KMS-11 (cell line): Measurements from ENCODE around the gene SLC35G1.

ENCODE experiments used
- H2AFZ ChIP-seq: fragments of 200-600 bp; sonication (generic); 2 replicates; pipeline ENCODE4 v1.6.1; 2016; ENCODE audit warnings: antibody characterized with exemption, mixed run types, low read depth
- H3K27ac ChIP-seq: fragments of 200-600 bp; sonication (generic); 2 replicates; pipeline ENCODE4 v1.6.1; 2016; ENCODE audit warnings: mild to moderate bottlenecking, mixed run types
- H3K27me3 ChIP-seq: fragments of 200-600 bp; sonication (generic); 2 replicates; pipeline ENCODE4 v1.6.1; 2017; ENCODE audit warnings: mild to moderate bottlenecking, low read depth, mixed run types, moderate library complexity; ENCODE audit not compliant: insufficient read depth
- H3K36me3 ChIP-seq: fragments of 200-600 bp; sonication (generic); 2 replicates; pipeline ENCODE4 v1.6.1; 2017; ENCODE audit warnings: mild to moderate bottlenecking, mixed run types; ENCODE audit not compliant: insufficient read depth
- H3K4me1 ChIP-seq: fragments of 200-600 bp; sonication (generic); 2 replicates; pipeline ENCODE4 v1.6.1; 2016; ENCODE audit warnings: mild to moderate bottlenecking, low read depth, mixed run types; ENCODE audit not compliant: poor library complexity, severe bottlenecking
- H3K4me2 ChIP-seq: fragments of 200-600 bp; sonication (generic); 2 replicates; pipeline ENCODE4 v1.7.0; 2016; ENCODE audit warnings: mild to moderate bottlenecking, mixed run types
- H3K4me3 ChIP-seq: fragments of 200-600 bp; sonication (generic); IDR thresholded peaks from 2 replicates; pipeline ENCODE4 v1.6.1; 2017; ENCODE audit warnings: low read depth, low read length, mixed read lengths; ENCODE audit not compliant: insufficient read depth
- H3K79me2 ChIP-seq: fragments of 200-600 bp; sonication (generic); 2 replicates; pipeline ENCODE4 v1.6.1; 2016; ENCODE audit warnings: low read depth, mixed run types; ENCODE audit not compliant: insufficient read depth
- H3K9ac ChIP-seq: fragments of 200-600 bp; sonication (generic); 2 replicates; pipeline ENCODE4 v1.6.1; 2016; ENCODE audit warnings: mild to moderate bottlenecking, mixed run types
- H4K20me1 ChIP-seq: fragments of 200-600 bp; sonication (generic); 2 replicates; pipeline ENCODE4 v1.6.1; 2016; ENCODE audit warnings: mild to moderate bottlenecking, mixed run types; ENCODE audit not compliant: insufficient read depth
- TF ChIP-seq, protein P1 (sequence below): fragments of 200-600 bp; sonication (generic); conservative IDR thresholded peaks from 2 replicates; pipeline ENCODE4 v1.6.1; 2017; ENCODE audit warnings: low read depth, mild to moderate bottlenecking, antibody characterized with exemption, low read length, moderate library complexity, mixed read lengths

The SLC35G1 gene

DNA sequence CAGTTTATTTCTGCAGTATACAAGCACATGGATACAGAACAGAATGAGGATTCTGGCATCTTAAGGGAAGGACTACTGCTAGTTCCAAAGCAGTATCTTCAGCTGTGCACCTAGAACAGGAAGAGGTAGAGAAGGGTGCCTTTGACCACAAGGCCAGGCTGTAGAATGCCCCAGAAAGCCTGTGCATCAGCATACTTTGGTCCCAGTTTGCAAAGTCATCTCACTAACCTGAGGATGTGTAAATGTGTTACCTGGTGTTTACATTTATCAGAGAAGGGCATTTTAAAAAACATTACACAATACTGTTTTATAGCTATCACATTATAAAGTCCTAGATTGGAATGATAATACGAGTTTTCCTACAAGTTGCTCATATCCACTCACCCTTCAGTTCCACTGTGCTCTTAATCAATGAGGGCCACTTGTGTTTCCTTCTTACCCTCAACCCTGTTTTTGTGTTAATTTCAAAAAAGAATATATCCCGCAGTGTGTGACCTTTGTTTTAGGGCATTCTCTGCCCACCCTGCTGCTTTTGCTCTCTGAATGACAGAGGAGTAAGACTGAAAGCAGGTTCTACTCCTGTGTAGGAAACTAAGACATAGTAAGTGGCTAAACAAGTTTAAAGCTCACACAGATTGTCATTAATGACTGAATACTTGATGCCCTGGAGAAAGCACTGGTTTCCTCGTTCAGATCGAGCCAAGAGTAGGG is 3.4 kb downstream of the SLC35G1 start:
- H3K4me2 ChIP-seq: no peak overlapping the region
- H3K9ac ChIP-seq: no peak overlapping the region
- no peak overlapping the region for H3K4me3 ChIP-seq

DNA sequence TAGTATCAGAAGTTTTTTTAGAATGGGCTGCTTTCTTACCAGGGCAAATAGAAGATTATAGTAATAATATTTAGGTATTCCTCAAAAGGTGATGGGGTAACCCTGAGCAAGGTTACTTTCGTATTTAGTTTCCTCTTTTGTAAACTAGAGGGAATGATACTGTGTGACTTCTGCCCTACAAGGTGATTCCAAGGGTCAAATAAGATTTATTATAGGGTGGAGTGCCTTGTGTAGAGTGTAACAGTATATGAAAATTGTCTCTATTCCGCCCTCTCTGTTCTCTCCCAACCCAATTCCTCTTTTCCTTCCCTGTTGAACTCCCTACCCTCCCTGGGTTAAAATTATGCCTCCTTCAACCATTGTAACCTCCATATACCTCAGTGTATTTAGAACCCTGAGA is 5.3 kb downstream of the SLC35G1 start:
- no peak overlapping the region for H3K27ac ChIP-seq
- H3K4me2 ChIP-seq: no peak overlapping the region

More for the DNA sequence above, 3.4 kb downstream of the SLC35G1 start:
- Histone ChIP-seq H2AFZ (no peak overlapping the region), H3K79me2 (0 out of 2 replicates have a peak, but pooled peaks cover 12% of the 10 kb centered on the region), H3K36me3 (no peaks in the 10 kb centered on the region), H3K27ac (no peak overlapping the region), H3K4me1 (peaks cover 32% of the 10 kb centered on the region), H3K27me3 (no peaks in the 10 kb centered on the region), H4K20me1 (no peaks in the 10 kb centered on the region)
- TF ChIP-seq, protein P1, sequence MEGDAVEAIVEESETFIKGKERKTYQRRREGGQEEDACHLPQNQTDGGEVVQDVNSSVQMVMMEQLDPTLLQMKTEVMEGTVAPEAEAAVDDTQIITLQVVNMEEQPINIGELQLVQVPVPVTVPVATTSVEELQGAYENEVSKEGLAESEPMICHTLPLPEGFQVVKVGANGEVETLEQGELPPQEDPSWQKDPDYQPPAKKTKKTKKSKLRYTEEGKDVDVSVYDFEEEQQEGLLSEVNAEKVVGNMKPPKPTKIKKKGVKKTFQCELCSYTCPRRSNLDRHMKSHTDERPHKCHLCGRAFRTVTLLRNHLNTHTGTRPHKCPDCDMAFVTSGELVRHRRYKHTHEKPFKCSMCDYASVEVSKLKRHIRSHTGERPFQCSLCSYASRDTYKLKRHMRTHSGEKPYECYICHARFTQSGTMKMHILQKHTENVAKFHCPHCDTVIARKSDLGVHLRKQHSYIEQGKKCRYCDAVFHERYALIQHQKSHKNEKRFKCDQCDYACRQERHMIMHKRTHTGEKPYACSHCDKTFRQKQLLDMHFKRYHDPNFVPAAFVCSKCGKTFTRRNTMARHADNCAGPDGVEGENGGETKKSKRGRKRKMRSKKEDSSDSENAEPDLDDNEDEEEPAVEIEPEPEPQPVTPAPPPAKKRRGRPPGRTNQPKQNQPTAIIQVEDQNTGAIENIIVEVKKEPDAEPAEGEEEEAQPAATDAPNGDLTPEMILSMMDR: no peak

DNA sequence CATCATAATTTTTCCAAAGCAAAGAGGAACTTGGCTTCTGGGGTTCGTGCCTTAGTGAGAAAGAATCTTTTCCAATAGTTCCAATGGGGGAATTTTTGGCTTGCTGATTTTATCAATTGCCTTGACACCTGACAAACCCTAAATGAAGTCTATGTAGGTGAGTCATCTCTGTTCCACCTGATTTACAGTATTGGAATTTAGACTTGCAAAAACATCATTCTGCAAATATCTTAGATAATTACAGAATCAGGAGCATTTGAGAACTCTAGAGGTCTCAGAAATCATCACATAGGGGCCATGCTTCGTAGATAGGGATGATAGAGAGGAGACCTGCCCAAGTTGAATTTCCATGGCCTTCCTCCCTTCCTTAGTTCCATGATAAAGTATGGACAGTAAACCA is 9.3 kb downstream of the SLC35G1 start:
- H2AFZ ChIP-seq: no peak overlapping the region
- no peaks in the 10 kb centered on the region for H3K27me3 ChIP-seq
- no peak overlapping the region for H3K9ac ChIP-seq
- no peak overlapping the region for H3K27ac ChIP-seq
- H3K4me3 ChIP-seq: no peak overlapping the region
- TF ChIP-seq, protein P1: no peak
- H4K20me1 ChIP-seq: no peaks in the 10 kb centered on the region
- no peaks in the 10 kb centered on the region for H3K4me1 ChIP-seq
- no peaks in the 10 kb centered on the region for H3K36me3 ChIP-seq
- no peak overlapping the region for H3K4me2 ChIP-seq
- H3K79me2 ChIP-seq: no peaks in the 10 kb centered on the region

More for the DNA sequence above, 5.3 kb downstream of the SLC35G1 start:
- TF ChIP-seq, protein P1: no peak
- Histone ChIP-seq H3K4me1 (peaks cover 27% of the 10 kb centered on the region), H2AFZ (no peak overlapping the region), H3K9ac (no peak overlapping the region), H3K4me3 (no peak overlapping the region), H3K27me3 (no peaks in the 10 kb centered on the region), H3K79me2 (0 out of 2 replicates have a peak, but pooled peaks cover 12% of the 10 kb centered on the region), H4K20me1 (no peaks in the 10 kb centered on the region), H3K36me3 (no peaks in the 10 kb centered on the region)

DNA sequence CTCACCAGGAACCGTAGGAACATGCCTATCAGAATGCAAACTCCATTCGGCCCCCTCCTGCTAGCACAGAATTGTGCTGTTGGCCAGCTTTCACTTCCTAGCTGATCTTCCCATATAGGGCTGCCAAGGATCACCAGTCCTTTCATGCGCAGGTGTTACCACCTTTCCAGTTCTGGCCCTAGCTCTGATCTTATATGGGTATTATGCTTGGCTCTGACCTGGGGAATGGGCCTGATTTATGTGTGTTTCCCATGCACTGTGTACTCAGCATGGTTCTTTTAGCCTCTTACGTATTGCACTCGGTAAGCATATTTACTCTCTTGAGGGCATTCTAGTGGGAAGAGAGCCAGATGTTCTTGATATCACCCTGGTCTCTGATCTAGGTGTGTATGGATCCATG is 11.1 kb downstream of the SLC35G1 start:
- H2AFZ ChIP-seq: no peak overlapping the region

More for the DNA sequence above, 11.1 kb downstream of the SLC35G1 start:
- Histone ChIP-seq H3K27me3 (no peaks in the 10 kb centered on the region), H3K79me2 (no peaks in the 10 kb centered on the region), H3K9ac (no peak overlapping the region), H3K36me3 (no peaks in the 10 kb centered on the region), H3K27ac (no peak overlapping the region), H4K20me1 (no peaks in the 10 kb centered on the region), H3K4me3 (no peak overlapping the region), H3K4me1 (no peaks in the 10 kb centered on the region), H3K4me2 (no peak overlapping the region)
- TF ChIP-seq, protein P1: no peak
